Activated CD4-positive, CD25-positive, alpha-beta regulatory T cell treated with anti-CD3 and anti-CD28 coated beads, Interleukin-2, amount 50 U/mL, for 24 hours (primary cell): ENCODE data around the gene KRT27.

Experiments used
- ATAC-seq, 2 donors: fragments of 150-1000 bp; cut with Tn5 transposase; one replicate each; pipeline ENCODE4 v1.10.0; 2021; ENCODE audit warnings: mild to moderate bottlenecking in 1 of 2, moderate library complexity in 1 of 2

KRT27 gene

GRCh38 chr17:40806131-40806530 is 23.8 kb upstream of the KRT27 start:
- no peak for ATAC-seq

GRCh38 chr17:40803617-40804082 is 21.3 kb upstream of the KRT27 start:
- ATAC-seq: peak; percentile 82 to 88

DNA sequence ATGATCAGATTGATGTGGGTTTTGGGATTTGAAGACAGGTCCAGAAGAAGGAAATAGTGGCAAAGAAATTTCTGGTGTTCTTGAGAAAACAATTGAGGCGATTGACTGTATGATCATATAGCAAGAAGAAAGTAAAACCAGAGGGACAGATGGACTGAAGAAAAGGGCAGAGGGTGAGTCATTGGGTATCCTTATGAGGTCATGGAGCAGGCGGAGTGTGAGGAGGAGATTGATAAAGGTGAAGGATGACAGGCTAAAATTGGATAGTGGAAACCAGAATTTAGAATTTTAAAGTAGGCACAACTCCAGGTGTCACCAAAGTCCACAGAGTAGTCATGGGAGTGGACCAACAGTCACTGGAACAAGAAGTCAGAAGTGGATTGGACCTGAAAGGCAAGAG is 18.8 kb upstream of the KRT27 start:
- ATAC-seq: no peak

DNA sequence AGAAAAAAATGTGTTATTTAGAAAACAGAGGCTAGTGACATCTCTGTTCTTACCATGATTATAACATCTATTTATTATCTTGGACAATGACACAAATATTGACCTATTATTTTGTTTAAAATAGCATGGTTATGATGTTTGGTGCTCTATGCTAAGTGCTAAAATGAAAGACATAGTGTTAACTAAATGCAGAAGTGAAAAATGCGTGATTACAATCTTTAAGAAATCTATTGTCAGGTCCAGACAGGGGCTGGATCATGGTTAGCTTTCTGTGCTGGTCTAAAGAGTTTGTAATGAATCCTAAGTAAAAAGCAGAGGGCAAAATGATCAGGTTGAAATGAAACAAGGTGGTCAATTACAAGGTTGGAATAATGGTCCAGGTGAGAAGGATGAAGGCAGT is 18.0 kb upstream of the KRT27 start:
- no peak for ATAC-seq

DNA sequence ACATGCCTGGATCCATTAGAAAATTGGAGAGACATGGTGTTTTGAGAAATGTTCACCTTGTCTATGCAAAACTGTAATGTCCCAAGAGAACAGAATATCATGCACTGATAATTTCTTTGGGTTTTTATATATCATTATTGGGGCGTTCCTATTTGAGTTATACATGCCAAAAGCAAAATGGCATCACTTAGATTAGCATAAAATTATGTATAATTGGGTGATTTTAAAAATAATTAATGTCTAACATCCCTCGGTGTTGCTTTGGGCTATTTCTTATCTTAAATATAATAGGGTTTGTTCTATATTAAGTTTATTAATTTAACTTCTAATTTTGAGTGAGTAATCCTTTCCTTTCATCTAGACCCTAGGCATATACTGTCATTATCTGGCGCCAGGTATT is 17.5 kb upstream of the KRT27 start, which contains the start of gene KRT28:
TSS of gene KRT28 (minus strand) at position 101 of the 400 bp plus-strand sequence. CDS start at position 35, 66 bp downstream.
- ATAC-seq: no peak

DNA sequence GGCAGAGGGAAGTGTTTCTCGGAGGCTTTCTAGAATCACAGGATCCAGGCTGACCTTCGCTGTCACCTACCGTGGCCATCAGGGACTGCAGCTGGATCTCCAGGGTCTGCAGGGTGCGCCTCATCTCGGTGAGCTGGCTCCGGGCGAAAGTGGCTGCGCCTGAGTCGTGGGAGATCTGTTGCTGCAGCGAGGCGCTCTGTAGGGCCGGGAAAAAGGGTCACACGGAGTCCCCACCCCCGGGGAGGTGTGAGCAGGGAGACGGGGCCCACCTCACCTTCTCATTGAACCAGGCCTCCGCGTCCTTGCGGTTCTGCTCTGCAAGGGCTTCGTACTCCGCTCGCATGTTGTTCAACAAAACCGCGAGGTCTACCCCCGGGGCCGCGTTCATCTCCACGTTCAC is 14.5 kb upstream of the KRT27 start:
- no peak for ATAC-seq

- ATAC-seq: no peak
These were observed 12.8 kb upstream of the KRT27 start for GRCh38 chr17:40795019-40795667.

DNA sequence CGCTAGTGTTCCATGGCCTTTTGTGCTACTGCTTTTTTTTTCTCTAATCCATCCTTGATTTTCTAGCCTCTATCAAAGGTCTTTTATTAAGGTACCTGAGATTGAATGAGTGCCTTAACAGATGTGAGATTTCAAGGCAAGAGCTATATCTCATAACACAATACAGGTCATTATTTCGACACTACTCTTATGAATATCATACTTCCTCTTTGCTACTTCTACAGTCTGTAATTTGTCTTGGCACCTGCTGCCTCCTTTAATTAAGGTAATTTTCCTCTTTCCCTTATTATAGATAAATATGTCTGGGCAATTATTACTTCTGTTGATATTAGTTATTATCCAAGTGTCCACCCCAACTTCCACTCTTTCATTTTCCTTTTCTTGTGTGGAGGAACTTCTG is 12.1 kb upstream of the KRT27 start:
- ATAC-seq: no peak

- no peak for ATAC-seq
These were observed 11.5 kb upstream of the KRT27 start for GRCh38 chr17:40793832-40794231.

DNA sequence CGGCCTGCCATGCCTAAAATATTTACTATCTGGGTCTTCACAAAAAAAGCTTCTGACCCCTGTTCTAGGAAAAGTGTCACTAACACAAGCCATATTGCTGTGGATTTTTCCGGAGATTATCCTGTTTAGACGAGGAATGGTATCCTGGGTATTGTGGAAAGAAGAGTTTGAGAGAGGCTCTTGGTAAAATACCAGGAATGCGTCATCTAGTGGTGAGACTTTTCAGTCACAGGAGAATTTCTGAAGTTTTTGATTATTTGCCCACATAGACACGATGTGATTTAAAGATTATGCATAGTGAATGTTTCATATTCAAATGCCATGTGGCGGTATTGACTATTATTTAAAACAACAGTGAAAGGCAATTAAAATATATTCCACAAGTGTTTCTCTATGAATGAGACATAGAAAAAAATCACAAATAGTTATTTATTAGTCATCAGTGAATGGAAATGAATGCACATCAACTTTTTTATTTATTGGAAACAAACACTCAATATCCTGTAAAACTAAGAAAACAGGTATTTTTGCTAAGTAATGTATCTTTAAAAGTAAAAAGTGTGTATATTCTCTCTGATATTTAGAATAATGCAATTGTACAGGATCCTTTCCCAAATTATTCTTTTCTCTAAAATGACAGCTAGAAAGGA is 9.6 kb upstream of the KRT27 start:
- ATAC-seq: no peak

GRCh38 chr17:40791111-40791510 is 8.8 kb upstream of the KRT27 start:
- no peak for ATAC-seq

DNA sequence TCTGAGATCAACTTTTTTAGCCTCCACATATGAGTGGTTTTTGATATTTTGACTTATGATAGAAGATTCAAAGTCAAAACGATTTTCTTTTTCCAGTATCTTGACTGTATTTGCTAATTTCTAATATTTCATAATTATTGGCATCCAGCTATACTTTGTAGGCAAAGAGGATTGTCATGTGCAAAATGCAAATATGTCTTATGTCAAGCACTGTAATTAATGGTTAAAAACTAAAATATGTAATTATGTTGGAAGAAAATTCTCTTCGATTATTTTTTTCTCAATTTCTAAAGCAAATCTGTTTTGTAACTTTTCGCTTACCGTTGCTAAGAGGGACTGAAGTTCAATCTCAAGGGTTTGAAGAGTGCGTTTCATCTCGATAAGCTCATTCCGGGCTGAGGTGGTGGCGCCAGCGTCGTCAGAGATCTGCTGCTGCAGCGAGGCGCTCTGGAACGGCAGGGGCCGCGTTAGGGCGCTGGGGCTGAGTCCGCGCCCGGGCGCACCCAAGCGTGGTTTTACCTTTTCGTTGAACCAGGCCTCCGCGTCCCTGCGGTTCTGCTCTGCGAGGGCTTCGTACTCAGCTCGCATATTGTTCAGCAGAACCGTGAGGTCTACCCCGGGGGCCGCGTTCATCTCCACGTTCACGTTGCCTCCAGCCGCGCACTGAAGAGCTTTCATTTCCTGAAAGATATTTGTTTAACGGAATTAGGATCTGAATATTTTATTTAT is 3.0 kb downstream of the KRT27 start:
- ATAC-seq: peak; percentile 6 to 27

GRCh38 chr17:40778461-40778860 is 3.9 kb downstream of the KRT27 start:
- ATAC-seq: no peak

GRCh38 chr17:40777971-40778370 is 4.4 kb downstream of the KRT27 start:
- no peak for ATAC-seq

- ATAC-seq: no peak
These were observed 4.9 kb downstream of the KRT27 start for GRCh38 chr17:40777459-40777858.

DNA sequence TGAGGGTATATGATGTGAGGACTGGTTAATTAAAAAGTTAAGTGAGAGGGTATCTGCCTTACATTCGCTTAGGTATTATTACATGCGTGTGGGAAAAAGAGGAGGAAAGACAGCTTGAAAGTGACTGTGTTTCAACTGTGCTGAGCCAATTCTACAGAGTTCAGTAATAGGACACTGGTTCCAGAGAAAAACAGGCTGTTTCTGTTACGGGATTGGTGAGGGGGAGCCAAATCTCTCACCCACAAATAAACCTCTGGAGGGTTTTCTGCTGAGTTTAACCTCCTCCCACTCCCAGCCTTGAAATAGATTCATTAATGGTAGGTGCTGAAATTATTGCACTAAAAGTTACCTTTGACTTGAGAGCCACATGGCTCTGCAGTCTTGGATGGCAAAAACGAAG is 6.4 kb downstream of the KRT27 start:
- ATAC-seq: no peak

GRCh38 chr17:40772101-40772500 is 10.2 kb downstream of the KRT27 start, which contains the start of gene KRT26:
TSS of gene KRT26 (minus strand) at chr17:40772201. CDS start at chr17:40772113, 88 bp downstream.
- ATAC-seq: no peak

- ATAC-seq: no peak
These were observed 16.7 kb downstream of the KRT27 start for GRCh38 chr17:40765657-40766056.

DNA sequence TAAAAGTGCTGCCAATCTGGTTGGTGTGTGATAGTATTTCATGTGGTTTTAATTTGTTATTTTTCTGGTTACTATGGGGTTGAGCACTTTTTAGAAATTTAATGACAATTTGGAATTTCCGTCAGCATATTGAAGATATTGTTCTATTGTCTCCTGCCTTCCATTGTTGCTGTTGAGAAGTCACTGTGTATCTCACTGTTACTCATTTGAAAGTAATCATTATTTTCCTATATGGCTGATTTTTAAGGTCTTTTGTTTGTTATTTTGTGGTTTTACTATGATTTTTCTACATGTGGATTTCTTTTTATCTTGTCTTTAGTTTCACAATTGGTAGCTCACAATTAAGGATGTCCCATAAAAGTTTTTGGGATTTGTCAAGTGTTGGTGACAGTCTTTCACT is 18.6 kb downstream of the KRT27 start:
- no peak for ATAC-seq

- ATAC-seq: no peak
These were observed 22.0 kb downstream of the KRT27 start for GRCh38 chr17:40760105-40761016.

GRCh38 chr17:40755231-40755630 is 27.1 kb downstream of the KRT27 start, which contains the start of gene KRT25:
TSS of gene KRT25 (minus strand) at chr17:40755331. CDS start at chr17:40755271, 60 bp downstream.
- ATAC-seq: no peak

DNA sequence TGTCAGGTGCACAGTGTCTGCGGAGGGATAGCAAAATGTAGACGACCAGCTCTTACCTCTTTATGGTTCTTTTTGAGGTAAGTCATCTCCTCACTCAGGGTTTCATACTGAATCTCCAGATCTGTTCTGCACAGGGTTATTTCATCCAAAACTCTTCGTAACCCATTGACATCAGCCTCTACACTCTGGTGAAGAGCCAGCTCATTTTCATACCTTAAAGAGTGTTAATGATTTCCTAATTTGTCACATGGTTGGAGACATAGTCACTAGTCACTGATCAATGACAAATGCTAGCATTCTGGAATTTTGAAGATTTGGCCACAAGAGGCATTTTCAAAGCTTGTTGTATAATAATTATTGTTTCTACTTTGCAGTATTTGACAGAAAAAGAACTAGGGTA is 28.5 kb downstream of the KRT27 start:
- ATAC-seq: no peak

GRCh38 chr17:40751065-40751464 is 31.3 kb downstream of the KRT27 start:
- no peak for ATAC-seq
